Right forelimb (tissue), 1 donor: ENCODE results near the gene APOBEC2.

Experiments used
- DNase-seq: peaks from one replicate; pipeline ENCODE4 v3.0.0-alpha.2; 2018

The APOBEC2 gene

DNA sequence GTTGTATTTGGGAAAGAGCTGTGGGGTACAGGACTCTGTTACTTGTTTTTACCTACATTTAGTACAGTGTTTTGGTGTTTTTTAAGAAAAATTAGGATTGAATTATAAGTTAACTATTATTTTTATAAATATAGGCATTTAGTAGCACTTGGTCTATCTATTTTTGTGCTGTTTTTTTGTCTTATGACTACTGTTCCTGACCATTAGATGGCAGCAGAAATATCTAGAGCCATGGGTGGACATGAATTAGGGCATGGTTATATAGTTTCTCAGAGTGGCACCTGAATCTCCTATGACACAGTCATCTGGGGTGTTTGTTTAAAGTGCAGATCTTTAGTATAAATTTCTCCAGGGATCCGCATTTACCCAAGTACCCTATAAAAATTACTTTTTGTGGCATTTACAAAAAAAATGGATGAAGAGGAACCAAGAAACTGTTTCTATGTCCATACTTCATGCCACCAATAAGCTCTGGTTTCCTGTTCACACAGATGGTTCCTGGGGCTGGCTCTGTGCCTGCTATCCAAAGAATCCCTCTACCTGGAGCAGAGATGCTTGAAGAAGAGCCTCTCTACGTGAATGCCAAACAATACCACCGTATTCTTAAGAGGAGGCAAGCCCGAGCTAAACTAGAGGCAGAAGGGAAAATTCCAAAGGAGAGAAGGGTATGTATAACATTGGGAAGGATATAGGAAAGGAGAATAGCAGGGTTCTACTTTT is 39.6 kb downstream of the APOBEC2 start:
- DNase-seq = no peak

DNA sequence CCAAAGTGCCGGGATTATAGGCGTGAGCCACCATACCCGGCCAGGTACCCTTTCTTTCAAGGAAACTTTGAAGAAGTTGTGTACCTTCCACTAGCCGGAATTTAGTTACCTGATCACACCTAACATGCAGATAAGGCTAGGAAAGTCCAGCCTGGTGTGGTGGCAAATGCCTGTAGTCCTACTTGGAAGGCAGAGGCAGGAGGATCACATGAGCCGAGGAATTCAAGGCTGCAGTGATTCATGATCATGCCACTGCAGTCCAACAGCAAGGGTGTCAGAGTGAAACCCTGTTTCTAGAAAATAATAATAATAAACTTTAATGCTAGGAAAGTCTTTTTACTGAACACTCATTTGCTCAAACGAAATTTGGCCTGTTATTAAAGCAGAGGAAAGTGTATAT is 40.7 kb downstream of the APOBEC2 start:
- no peak for DNase-seq

DNA sequence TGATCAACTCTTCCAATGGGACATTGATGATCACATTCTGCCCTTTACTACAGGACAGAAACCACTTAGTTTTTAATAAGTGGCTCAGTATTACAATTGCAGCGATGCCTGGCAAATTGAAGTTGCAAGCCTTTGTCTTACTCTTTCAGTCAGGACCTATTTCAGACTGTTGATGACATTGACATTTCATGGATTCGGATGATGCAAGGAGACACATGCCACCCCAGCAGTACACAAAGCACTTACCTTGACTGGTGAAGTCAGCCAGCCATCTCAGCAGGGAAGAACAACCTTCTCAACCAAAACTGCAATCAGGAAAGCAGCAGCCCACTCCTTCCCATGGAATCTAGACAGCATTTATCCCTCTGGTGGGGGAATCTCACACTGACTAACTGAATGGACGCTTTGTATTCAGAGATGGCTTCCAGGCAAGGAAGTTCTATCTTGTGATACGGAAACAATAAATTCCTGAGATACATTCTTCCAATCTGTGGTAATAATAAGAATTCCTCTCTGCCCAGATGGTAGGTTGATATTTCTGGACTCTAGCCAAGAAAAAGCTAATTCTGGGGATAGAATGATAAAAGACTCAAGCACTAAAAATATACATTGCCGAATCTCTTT is 44.6 kb downstream of the APOBEC2 start:
- no peak for DNase-seq

DNA sequence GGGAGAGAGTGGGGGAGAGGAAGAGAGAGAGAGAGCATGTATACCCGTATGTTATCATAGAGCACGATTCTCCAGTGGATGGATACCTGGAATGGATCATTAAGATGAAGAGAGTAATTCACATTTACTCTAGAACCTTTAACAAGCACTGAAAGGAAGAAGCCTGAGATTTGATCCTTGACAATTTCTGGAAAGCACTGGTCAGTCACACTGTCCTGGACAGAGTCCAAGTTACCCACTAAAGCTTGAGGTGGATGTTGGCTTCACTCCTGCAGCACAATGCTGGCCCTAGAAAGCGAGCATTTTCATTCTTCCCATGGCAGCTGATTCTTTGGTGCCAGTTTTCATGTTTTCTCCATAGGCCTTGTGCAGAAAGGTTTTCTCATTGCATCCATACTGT is 45.4 kb downstream of the APOBEC2 start:
- no peak for DNase-seq

DNA sequence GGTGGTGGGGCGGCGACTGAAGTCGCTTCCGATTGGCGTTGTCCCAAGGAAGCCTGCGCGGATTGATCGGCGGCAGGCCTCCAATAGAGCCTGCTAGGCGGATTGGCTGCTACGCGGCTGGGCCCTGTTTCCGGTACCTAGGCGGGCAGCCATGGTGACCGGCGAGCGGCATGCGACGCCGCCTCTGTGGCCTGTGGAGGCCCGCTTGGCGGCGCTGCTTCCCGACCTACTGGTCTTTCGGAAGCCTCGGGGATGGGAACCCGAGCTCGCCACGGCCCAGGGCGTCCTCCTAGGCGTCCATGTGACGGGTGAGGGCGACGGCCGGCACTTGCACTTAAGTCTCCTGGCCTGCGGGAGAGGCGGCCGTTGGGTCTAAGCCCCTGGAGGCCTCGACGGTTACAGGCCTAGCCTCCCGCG is 47.9 kb downstream of the APOBEC2 start:
- DNase-seq = peak; percentile 45

DNA sequence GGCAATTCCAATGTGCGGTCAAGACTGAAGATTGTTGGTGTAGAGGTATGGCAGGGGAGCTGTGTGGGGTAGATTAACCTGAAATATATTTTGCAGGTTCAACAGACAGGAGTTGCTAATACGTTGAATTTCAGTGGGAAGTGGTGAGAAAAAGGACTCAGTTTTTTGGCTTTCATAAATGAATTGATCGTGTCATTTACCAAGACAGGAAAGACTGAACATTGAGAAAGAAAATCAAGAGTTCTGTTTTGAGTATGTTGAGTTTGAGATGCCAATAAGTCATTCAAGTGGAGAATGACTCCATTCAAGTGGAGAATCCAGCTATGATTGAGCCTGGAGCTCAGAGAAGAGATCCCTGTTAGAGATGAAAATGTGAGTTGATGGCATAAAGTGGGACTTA is 50.8 kb downstream of the APOBEC2 start:
- no peak for DNase-seq

DNA sequence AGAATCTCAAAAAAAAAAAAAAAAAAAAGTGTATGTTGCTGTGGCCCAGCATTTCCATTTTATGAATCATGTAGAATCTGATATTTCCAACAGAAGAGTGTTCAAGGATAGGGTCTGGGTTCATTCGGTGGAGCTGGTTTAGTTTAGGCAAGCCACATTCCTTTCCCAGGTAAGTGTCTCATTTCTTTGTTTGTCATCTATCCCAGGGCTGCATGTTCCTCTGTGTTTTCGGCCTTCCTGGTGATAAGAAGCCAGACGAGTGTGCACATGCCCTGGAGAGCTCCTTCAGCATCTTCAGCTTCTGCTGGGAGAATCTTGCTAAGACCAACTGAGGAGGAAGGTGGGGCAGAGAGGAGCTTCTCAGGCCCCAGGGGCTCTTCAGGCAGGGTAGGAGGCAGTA is 58.0 kb downstream of the APOBEC2 start:
- DNase-seq = no peak
